HG03354 (cell line): ENCODE results near the gene RSAD1.

Experiments
- ATAC-seq: cut with Tn5 transposase; IDR thresholded peaks from one replicate; pipeline ENCODE4 v1.9.1; 2021; ENCODE audit warnings: mild to moderate bottlenecking; ENCODE audit not compliant: unreplicated experiment, poor library complexity, severe bottlenecking

RSAD1 gene

GRCh38 chr17:50478391-50479381, at the start of gene RSAD1:
Gene RSAD1, plus strand, starts transcription at chr17:50478860. Its CDS starts 25 bp downstream, at chr17:50478885.
- ATAC-seq, result peak; percentile 87

- ATAC-seq, result no peak
These were observed 48.9 kb upstream of the RSAD1 start for GRCh38 chr17:50429793-50430192.

GRCh38 chr17:50430821-50431618, 47.6 kb upstream of the RSAD1 start:
- no peak for ATAC-seq

- ATAC-seq, result no peak
These were observed 46.4 kb upstream of the RSAD1 start for GRCh38 chr17:50432125-50432762.

GRCh38 chr17:50437409-50437808, 41.3 kb upstream of the RSAD1 start:
- ATAC-seq, result no peak

- no peak for ATAC-seq
These were observed 39.7 kb upstream of the RSAD1 start for GRCh38 chr17:50439008-50439407.

- no peak for ATAC-seq
These were observed 38.4 kb upstream of the RSAD1 start for GRCh38 chr17:50440172-50440837.

GRCh38 chr17:50440838-50441829, 37.5 kb upstream of the RSAD1 start:
- no peak for ATAC-seq

GRCh38 chr17:50443505-50443974, 35.1 kb upstream of the RSAD1 start:
- ATAC-seq, result no peak

GRCh38 chr17:50444841-50445715, 33.6 kb upstream of the RSAD1 start:
- no peak for ATAC-seq

- ATAC-seq, result no peak
These were observed 32.8 kb upstream of the RSAD1 start for GRCh38 chr17:50445730-50446325.

GRCh38 chr17:50447870-50448595, 30.6 kb upstream of the RSAD1 start:
- no peak for ATAC-seq

- no peak for ATAC-seq
These were observed 30.0 kb upstream of the RSAD1 start for GRCh38 chr17:50448643-50449042.

- ATAC-seq, result no peak
These were observed 26.6 kb upstream of the RSAD1 start for GRCh38 chr17:50451943-50452629.

- no peak for ATAC-seq
These were observed 25.9 kb upstream of the RSAD1 start for GRCh38 chr17:50452630-50453300.
